GM21367 (cell line): Measurements from ENCODE around the gene CAMTA1.

Experiments used
- ATAC-seq: cut with Tn5 transposase; IDR thresholded peaks from one replicate; pipeline ENCODE4 v1.9.1; 2021; ENCODE audit not compliant: unreplicated experiment

CAMTA1 gene

GRCh38 chr1:6995789-6996188, 210.5 kb downstream of the CAMTA1 start:
- ATAC-seq: no peak

GRCh38 chr1:6996371-6996770, 211.1 kb downstream of the CAMTA1 start:
- no peak for ATAC-seq

GRCh38 chr1:6996866-6997265, 211.6 kb downstream of the CAMTA1 start:
- ATAC-seq: no peak

- no peak for ATAC-seq
These were observed 213.0 kb downstream of the CAMTA1 start for GRCh38 chr1:6998267-6998666.

- no peak for ATAC-seq
These were observed 214.6 kb downstream of the CAMTA1 start for GRCh38 chr1:6999826-7000225.

- no peak for ATAC-seq
These were observed 215.5 kb downstream of the CAMTA1 start for GRCh38 chr1:7000720-7001119.

GRCh38 chr1:7002728-7003127, 217.5 kb downstream of the CAMTA1 start:
- no peak for ATAC-seq

- no peak for ATAC-seq
These were observed 218.4 kb downstream of the CAMTA1 start for GRCh38 chr1:7003676-7004075.

- ATAC-seq: no peak
These were observed 218.9 kb downstream of the CAMTA1 start for GRCh38 chr1:7004181-7004580.

GRCh38 chr1:7005762-7006161, 220.5 kb downstream of the CAMTA1 start:
- no peak for ATAC-seq

GRCh38 chr1:7006996-7007871, 222.0 kb downstream of the CAMTA1 start:
- ATAC-seq: no peak

GRCh38 chr1:7007902-7008301, 222.6 kb downstream of the CAMTA1 start:
- ATAC-seq: no peak

- ATAC-seq: no peak
These were observed 223.1 kb downstream of the CAMTA1 start for GRCh38 chr1:7008331-7008730.

GRCh38 chr1:7008975-7009740, 223.9 kb downstream of the CAMTA1 start:
- ATAC-seq: no peak

GRCh38 chr1:7009741-7010525, 224.7 kb downstream of the CAMTA1 start:
- ATAC-seq: no peak

GRCh38 chr1:7010534-7011200, 225.4 kb downstream of the CAMTA1 start:
- no peak for ATAC-seq

GRCh38 chr1:7011826-7012225, 226.6 kb downstream of the CAMTA1 start:
- no peak for ATAC-seq

- no peak for ATAC-seq
These were observed 227.2 kb downstream of the CAMTA1 start for GRCh38 chr1:7012461-7012924.

- ATAC-seq: no peak
These were observed 228.8 kb downstream of the CAMTA1 start for GRCh38 chr1:7013833-7014639.

- ATAC-seq: no peak
These were observed 229.3 kb downstream of the CAMTA1 start for GRCh38 chr1:7014640-7014930.
